Body of pancreas (tissue), 4 donors: ENCODE results near the gene MTPN. TPM values are rescaled to one million over a fixed set of nuclear protein-coding genes. Genes with fewer than 3 reads are reported as not detected.

Experiments
- ATAC-seq: fragments of 150-250 bp; one replicate; pipeline ENCODE4 v1.9.1; 2016
- DNase-seq, 4 donors: peaks; one replicate each; pipeline ENCODE4 v3.0.0-alpha.2; 2019
- H3K27ac ChIP-seq, 4 donors: fragments of 200-600 bp; sonication (generic); 1 replicate in 3 of 4; 2 replicates in 1 of 4; pipeline versions ENCODE4 v1.5.1 to v1.6.1; 2016 to 2019; ENCODE audit warnings: mild to moderate bottlenecking in 1 of 4, mixed read lengths in 1 of 4, moderate library complexity in 1 of 4
- H3K27me3 ChIP-seq, 2 donors: fragments of 200-600 bp; sonication (generic); one replicate each; pipeline ENCODE4 v1.6.0; 2016; ENCODE audit warnings: mild to moderate bottlenecking in 1 of 2
- H3K36me3 ChIP-seq, 2 donors: fragments of 200-600 bp; sonication (generic); replicated peaks in 1 of 2; 2 replicates each; pipeline ENCODE4 v1.5.1; 2016; ENCODE audit warnings: low read depth in 2 of 2; ENCODE audit not compliant: insufficient read depth in 1 of 2
- H3K4me1 ChIP-seq: fragments of 200-600 bp; sonication (generic); one replicate; pipeline ENCODE4 v1.6.0; 2016
- H3K4me3 ChIP-seq, 2 donors: fragments of 200-600 bp; sonication (generic); 1 replicate in 1 of 2; 2 replicates in 1 of 2; pipeline ENCODE4 v1.5.1; 2016 to 2019
- H3K9me3 ChIP-seq, 3 donors: fragments of 200-600 bp; sonication (generic); 1 replicate in 2 of 3; 2 replicates in 1 of 3; pipeline ENCODE4 v1.5.1; 2016
- POLR2A ChIP-seq, 3 donors: fragments of 450-650 bp; IDR thresholded peaks; one replicate each; pipeline ENCODE4 v1.6.1; 2016; ENCODE audit warnings: antibody characterized with exemption in 3 of 3, mild to moderate bottlenecking in 2 of 3
- WGBS, 2 donors: methylation state at CpG; one replicate each; pipeline ENCODE4 v1.1.5; 2017; 5-methylcytosine and 5-hydroxymethylcytosine counted together
- intact Hi-C: fragments of 100-400 bp; cut with DNase I; formaldehyde crosslinking; loops from one replicate; pipeline ENCODE4 v1.15.1; 2023
- total RNA-seq, 2 donors: library from RNA; depleted of rRNA; stranded (reverse); fragments of >200 nt; gene quantifications; one replicate each; pipeline ENCODE4 v1.1.0, GENCODE V29; 2016
- TF ChIP-seq, protein P1 (sequence below), 7 experiments: fragments of 450-650 bp in 4 of 7; fragments of 200-600 bp in 3 of 7; sonication (generic) in 3 of 7; IDR thresholded peaks; one replicate each; pipeline ENCODE4 v1.5.1; 2016 to 2019; ENCODE audit warnings: antibody characterized with exemption in 7 of 7

The MTPN gene
- total RNA-seq, 2 donors from 2014 or later, result 23.1 to 25.1 TPM

- no peaks in the 10 kb centered on the region for H3K27me3 ChIP-seq
- no peaks in the 10 kb centered on the region for H3K4me1 ChIP-seq
- no peak overlapping the region for H3K4me3 ChIP-seq
- no peak for TF ChIP-seq POLR2A (IDR thresholded peaks at IDR 0.05)
- TF ChIP-seq, protein P1, sequence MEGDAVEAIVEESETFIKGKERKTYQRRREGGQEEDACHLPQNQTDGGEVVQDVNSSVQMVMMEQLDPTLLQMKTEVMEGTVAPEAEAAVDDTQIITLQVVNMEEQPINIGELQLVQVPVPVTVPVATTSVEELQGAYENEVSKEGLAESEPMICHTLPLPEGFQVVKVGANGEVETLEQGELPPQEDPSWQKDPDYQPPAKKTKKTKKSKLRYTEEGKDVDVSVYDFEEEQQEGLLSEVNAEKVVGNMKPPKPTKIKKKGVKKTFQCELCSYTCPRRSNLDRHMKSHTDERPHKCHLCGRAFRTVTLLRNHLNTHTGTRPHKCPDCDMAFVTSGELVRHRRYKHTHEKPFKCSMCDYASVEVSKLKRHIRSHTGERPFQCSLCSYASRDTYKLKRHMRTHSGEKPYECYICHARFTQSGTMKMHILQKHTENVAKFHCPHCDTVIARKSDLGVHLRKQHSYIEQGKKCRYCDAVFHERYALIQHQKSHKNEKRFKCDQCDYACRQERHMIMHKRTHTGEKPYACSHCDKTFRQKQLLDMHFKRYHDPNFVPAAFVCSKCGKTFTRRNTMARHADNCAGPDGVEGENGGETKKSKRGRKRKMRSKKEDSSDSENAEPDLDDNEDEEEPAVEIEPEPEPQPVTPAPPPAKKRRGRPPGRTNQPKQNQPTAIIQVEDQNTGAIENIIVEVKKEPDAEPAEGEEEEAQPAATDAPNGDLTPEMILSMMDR (IDR thresholded peaks at IDR 0.05), result peak; percentile 43 to 78 (median 72)
- WGBS, 2 donors, result 25% methylated on average over 4 of the region's 4 CpGs
- no peak for ATAC-seq
- no peak overlapping the region for H3K27ac ChIP-seq
- no peaks in the 10 kb centered on the region for H3K9me3 ChIP-seq
- no peaks in the 10 kb centered on the region for H3K36me3 ChIP-seq
- DNase-seq, result no peak
- intact Hi-C loops, result loop anchor here (5.0 kb wide), 1 partner anchor 207 kb away; no protein-coding TSS in a partner anchor
These were observed 32.4 kb upstream of the MTPN start for GRCh38 chr7:136009488-136010079.

DNA sequence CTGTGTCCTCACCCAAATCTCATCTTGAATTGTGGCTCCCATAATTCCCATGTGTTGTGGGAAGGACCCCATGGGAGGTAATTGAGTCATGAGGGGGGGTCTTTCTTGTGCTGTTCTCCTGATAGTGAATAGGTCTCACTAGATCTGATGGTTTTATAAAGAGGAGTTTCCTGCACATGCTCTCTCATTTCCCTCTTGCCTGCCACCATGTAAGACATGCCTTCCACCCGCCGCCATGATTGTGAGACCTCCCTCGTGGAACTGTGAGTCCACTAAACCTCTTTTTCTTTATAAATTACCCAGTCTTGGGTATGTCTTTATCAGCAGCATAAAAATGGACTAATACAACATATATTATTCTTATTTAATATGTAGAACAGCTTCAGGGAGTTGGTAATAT, 29.0 kb upstream of the MTPN start:
- Histone ChIP-seq H3K36me3 (no peaks in the 10 kb centered on the region), H3K27me3 (no peaks in the 10 kb centered on the region), H3K4me3 (no peak overlapping the region), H3K27ac (no peak overlapping the region), H3K4me1 (no peaks in the 10 kb centered on the region), H3K9me3 (no peaks in the 10 kb centered on the region)
- TF ChIP-seq, protein P1 (IDR thresholded peaks at IDR 0.05), result no peak
- TF ChIP-seq POLR2A (IDR thresholded peaks at IDR 0.05), result no peak
- intact Hi-C loops, result no loop called here
- WGBS, 2 donors, result 91 to 99% methylated on average over 3 of the region's 3 CpGs
- ATAC-seq, result no peak
- no peak for DNase-seq

DNA sequence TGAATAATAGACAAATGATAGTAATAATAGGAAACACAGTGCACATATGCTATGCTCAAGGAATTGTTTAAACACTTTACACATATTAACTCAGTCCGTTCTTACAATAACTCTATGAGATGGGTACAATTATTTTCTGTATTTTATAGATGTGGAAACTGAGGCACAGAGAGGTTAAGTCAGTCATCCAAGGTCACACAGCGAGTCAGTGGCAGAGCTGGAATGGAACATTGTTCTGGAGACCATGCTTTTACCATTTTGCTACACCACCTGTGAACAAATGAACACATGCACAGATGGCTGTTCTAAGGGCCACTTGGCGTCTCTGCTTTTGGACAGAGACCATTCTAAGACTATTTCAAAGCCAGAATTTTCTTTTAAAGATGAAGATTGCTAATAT, 26.9 kb upstream of the MTPN start:
- Histone ChIP-seq H3K27me3 (no peaks in the 10 kb centered on the region), H3K9me3 (no peaks in the 10 kb centered on the region), H3K4me1 (no peaks in the 10 kb centered on the region), H3K36me3 (no peaks in the 10 kb centered on the region), H3K4me3 (no peak overlapping the region), H3K27ac (no peak overlapping the region)
- TF ChIP-seq, protein P1 (IDR thresholded peaks at IDR 0.05), result no peak
- no peak for TF ChIP-seq POLR2A (IDR thresholded peaks at IDR 0.05)
- DNase-seq (no peak), ATAC-seq (no peak)
- intact Hi-C loops, result no loop called here
- 85% methylated on average over 3 of the region's 3 CpGs for WGBS, 2 donors

DNA sequence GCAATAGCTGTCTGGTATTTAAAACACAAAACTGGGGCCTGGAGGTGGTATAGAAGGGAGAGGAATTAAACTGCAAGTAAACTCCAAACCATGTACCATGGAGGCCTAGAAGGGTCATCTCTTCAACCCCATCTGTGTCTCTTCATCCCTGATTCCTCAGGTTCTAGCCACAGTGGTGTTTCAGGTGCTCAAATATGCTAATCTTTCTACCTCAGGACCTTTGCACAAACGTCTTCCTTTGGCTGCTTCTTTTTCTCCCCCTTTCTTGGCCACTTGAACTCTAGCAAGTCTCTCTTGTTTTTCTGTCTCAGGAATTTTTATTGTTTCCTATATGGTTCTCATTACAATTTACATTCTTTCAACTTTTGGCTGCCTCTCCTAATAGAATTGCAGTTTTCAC, 25.6 kb upstream of the MTPN start:
- intact Hi-C loops, result no loop called here

More for the DNA sequence above, 25.6 kb upstream of the MTPN start:
- no peak overlapping the region for H3K4me3 ChIP-seq
- no peaks in the 10 kb centered on the region for H3K4me1 ChIP-seq
- DNase-seq (no peak), ATAC-seq (no peak)
- WGBS, 2 donors, result 0 to 56% methylated on average over 1 of the region's 1 CpG
- H3K9me3 ChIP-seq, result no peaks in the 10 kb centered on the region
- H3K27ac ChIP-seq, result no peak overlapping the region
- H3K36me3 ChIP-seq, result no peaks in the 10 kb centered on the region
- H3K27me3 ChIP-seq, result no peaks in the 10 kb centered on the region
- TF ChIP-seq, protein P1 (IDR thresholded peaks at IDR 0.05), result no peak
- no peak for TF ChIP-seq POLR2A (IDR thresholded peaks at IDR 0.05)
